HEK293 (cell line): ENCODE results near the gene ZCCHC3.

Experiments
- BCL11A ChIP-seq: fragments of 450-650 bp; formaldehyde crosslinking; IDR thresholded peaks from 2 replicates; pipeline ENCODE4 v1.5.1; 2016; ENCODE audit warnings: low read depth, missing biosample characterization, missing genetic modification characterization
- ZBTB10 ChIP-seq: fragments of 450-650 bp; formaldehyde crosslinking; IDR thresholded peaks from 2 replicates; pipeline ENCODE4 v1.5.1; 2016; ENCODE audit warnings: missing biosample characterization, missing genetic modification characterization
- ZBTB48 ChIP-seq: fragments of 450-650 bp; formaldehyde crosslinking; IDR thresholded peaks from 2 replicates; pipeline ENCODE4 v1.5.1; 2016; ENCODE audit warnings: missing biosample characterization, missing genetic modification characterization
- ZBTB8A ChIP-seq: fragments of 450-650 bp; formaldehyde crosslinking; IDR thresholded peaks from 2 replicates; pipeline ENCODE4 v1.5.1; 2016; ENCODE audit warnings: missing biosample characterization, missing genetic modification characterization
- ZFP37 ChIP-seq: fragments of 450-650 bp; formaldehyde crosslinking; IDR thresholded peaks from 2 replicates; pipeline ENCODE4 v1.5.1; 2016; ENCODE audit warnings: missing biosample characterization, missing genetic modification characterization
- ZNF16 ChIP-seq: fragments of 450-650 bp; formaldehyde crosslinking; IDR thresholded peaks from 2 replicates; pipeline ENCODE4 v1.5.1; 2016; ENCODE audit warnings: low read depth, missing biosample characterization, missing genetic modification characterization
- ZNF223 ChIP-seq: fragments of 450-650 bp; formaldehyde crosslinking; IDR thresholded peaks from 2 replicates; pipeline ENCODE4 v1.5.1; 2016; ENCODE audit warnings: missing biosample characterization, missing genetic modification characterization
- ZNF248 ChIP-seq: fragments of 450-650 bp; formaldehyde crosslinking; IDR thresholded peaks from 2 replicates; pipeline ENCODE4 v1.5.1; 2017; ENCODE audit warnings: missing biosample characterization, missing genetic modification characterization
- ZNF335 ChIP-seq: fragments of 450-650 bp; formaldehyde crosslinking; conservative IDR thresholded peaks from 2 replicates; pipeline ENCODE4 v1.5.1; 2016; ENCODE audit warnings: missing biosample characterization, missing genetic modification characterization
- ZNF341 ChIP-seq: fragments of 450-650 bp; formaldehyde crosslinking; IDR thresholded peaks from 2 replicates; pipeline ENCODE4; 2016; ENCODE audit warnings: low read depth, missing biosample characterization, missing genetic modification characterization
- ZNF350 ChIP-seq: fragments of 450-650 bp; formaldehyde crosslinking; IDR thresholded peaks from 2 replicates; pipeline ENCODE4 v1.5.0; 2017; ENCODE audit warnings: missing biosample characterization, mild to moderate bottlenecking, missing genetic modification characterization
- ZNF391 ChIP-seq: fragments of 450-650 bp; formaldehyde crosslinking; IDR thresholded peaks from 2 replicates; pipeline ENCODE4 v1.5.1; 2016; ENCODE audit warnings: low read depth, missing biosample characterization, missing genetic modification characterization, borderline replicate concordance
- ZNF426 ChIP-seq: fragments of 450-650 bp; formaldehyde crosslinking; IDR thresholded peaks from 2 replicates; pipeline ENCODE4 v1.5.1; 2017; ENCODE audit warnings: missing biosample characterization, missing genetic modification characterization, mild to moderate bottlenecking, inconsistent platforms, moderate library complexity
- ZNF433 ChIP-seq: fragments of 450-650 bp; formaldehyde crosslinking; IDR thresholded peaks from 2 replicates; pipeline ENCODE4 v1.5.1; 2016; ENCODE audit warnings: missing biosample characterization, missing genetic modification characterization, low read depth
- ZNF48 ChIP-seq: fragments of 450-650 bp; formaldehyde crosslinking; IDR thresholded peaks from 2 replicates; pipeline ENCODE4 v1.5.1; 2016; ENCODE audit warnings: missing biosample characterization, missing genetic modification characterization
- ZNF561 ChIP-seq: fragments of 450-650 bp; IDR thresholded peaks from 2 replicates; pipeline ENCODE4 v1.5.1; 2018; ENCODE audit warnings: missing biosample characterization, missing genetic modification characterization, borderline replicate concordance
- ZNF596 ChIP-seq: fragments of 450-650 bp; IDR thresholded peaks from 2 replicates; pipeline ENCODE4 v1.5.0; 2018; ENCODE audit warnings: missing biosample characterization, mild to moderate bottlenecking, missing genetic modification characterization, moderate library complexity
- ZNF600 ChIP-seq: fragments of 450-650 bp; formaldehyde crosslinking; IDR thresholded peaks from 2 replicates; pipeline ENCODE4 v1.5.1; 2016; ENCODE audit warnings: missing biosample characterization, missing genetic modification characterization
- ZNF621 ChIP-seq: fragments of 450-650 bp; formaldehyde crosslinking; IDR thresholded peaks from 2 replicates; pipeline ENCODE4 v1.5.1; 2017; ENCODE audit warnings: missing biosample characterization, missing genetic modification characterization
- ZNF660 ChIP-seq: fragments of 450-650 bp; IDR thresholded peaks from 2 replicates; pipeline ENCODE4 v1.5.1; 2018; ENCODE audit warnings: missing biosample characterization, mild to moderate bottlenecking, missing genetic modification characterization
- ZNF704 ChIP-seq: fragments of 450-650 bp; formaldehyde crosslinking; IDR thresholded peaks from 2 replicates; pipeline ENCODE4 v1.5.1; 2016; ENCODE audit warnings: missing biosample characterization, missing genetic modification characterization
- ZNF777 ChIP-seq: fragments of 450-650 bp; formaldehyde crosslinking; IDR thresholded peaks from 2 replicates; pipeline ENCODE4 v1.5.1; 2017; ENCODE audit warnings: missing biosample characterization, missing genetic modification characterization, borderline replicate concordance
- ZNF791 ChIP-seq: fragments of 450-650 bp; formaldehyde crosslinking; IDR thresholded peaks from 2 replicates; pipeline ENCODE4 v1.5.1; 2016; ENCODE audit warnings: missing biosample characterization, missing genetic modification characterization
- TF ChIP-seq, protein P1 (sequence below): fragments of 450-650 bp; formaldehyde crosslinking; optimal IDR thresholded peaks from 2 replicates; pipeline ENCODE3; 2016; ENCODE audit warnings: missing biosample characterization, mild to moderate bottlenecking, missing genetic modification characterization
- TF ChIP-seq, protein P2 (sequence below): fragments of 450-650 bp; formaldehyde crosslinking; IDR thresholded peaks from 2 replicates; pipeline ENCODE4 v1.5.1; 2016; ENCODE audit warnings: missing biosample characterization, missing genetic modification characterization, borderline replicate concordance
- TF ChIP-seq, protein P3 (sequence below): fragments of 450-650 bp; formaldehyde crosslinking; IDR thresholded peaks from 2 replicates; pipeline ENCODE4 v1.5.1; 2016; ENCODE audit warnings: missing biosample characterization, missing genetic modification characterization
- TF ChIP-seq, protein P4 (sequence below): fragments of 450-650 bp; formaldehyde crosslinking; IDR thresholded peaks from 2 replicates; pipeline ENCODE4 v1.5.1; 2016; ENCODE audit warnings: missing biosample characterization, missing genetic modification characterization

The ZCCHC3 gene

GRCh38 chr20:325045-325888, 27.9 kb downstream of the ZCCHC3 start, which contains the start of gene SOX12 (continued):
- TF ChIP-seq ZNF350 (tag by site-specific recombination) = no peak
- no peak for TF ChIP-seq ZNF621 (tag by site-specific recombination)
- TF ChIP-seq ZNF248 = no peak
- no peak for TF ChIP-seq ZNF777 (tag by site-specific recombination)
- 0 out of 2 replicates have a peak, but pooled peaks have one; percentile 24 for TF ChIP-seq ZNF561 (tag by site-specific recombination)
- peak; percentile 47 for TF ChIP-seq ZBTB8A (tag by site-specific recombination)
- peak; percentile 40; the same call in 1 of the 2 replicates for TF ChIP-seq ZNF596 (tag by site-specific recombination)
- TF ChIP-seq, protein P1, sequence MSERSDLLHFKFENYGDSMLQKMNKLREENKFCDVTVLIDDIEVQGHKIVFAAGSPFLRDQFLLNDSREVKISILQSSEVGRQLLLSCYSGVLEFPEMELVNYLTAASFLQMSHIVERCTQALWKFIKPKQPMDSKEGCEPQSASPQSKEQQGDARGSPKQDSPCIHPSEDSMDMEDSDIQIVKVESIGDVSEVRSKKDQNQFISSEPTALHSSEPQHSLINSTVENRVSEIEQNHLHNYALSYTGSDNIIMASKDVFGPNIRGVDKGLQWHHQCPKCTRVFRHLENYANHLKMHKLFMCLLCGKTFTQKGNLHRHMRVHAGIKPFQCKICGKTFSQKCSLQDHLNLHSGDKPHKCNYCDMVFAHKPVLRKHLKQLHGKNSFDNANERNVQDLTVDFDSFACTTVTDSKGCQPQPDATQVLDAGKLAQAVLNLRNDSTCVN (tag by site-specific recombination) = peak; percentile 33
- TF ChIP-seq ZNF433 = no peak
- TF ChIP-seq, protein P2, sequence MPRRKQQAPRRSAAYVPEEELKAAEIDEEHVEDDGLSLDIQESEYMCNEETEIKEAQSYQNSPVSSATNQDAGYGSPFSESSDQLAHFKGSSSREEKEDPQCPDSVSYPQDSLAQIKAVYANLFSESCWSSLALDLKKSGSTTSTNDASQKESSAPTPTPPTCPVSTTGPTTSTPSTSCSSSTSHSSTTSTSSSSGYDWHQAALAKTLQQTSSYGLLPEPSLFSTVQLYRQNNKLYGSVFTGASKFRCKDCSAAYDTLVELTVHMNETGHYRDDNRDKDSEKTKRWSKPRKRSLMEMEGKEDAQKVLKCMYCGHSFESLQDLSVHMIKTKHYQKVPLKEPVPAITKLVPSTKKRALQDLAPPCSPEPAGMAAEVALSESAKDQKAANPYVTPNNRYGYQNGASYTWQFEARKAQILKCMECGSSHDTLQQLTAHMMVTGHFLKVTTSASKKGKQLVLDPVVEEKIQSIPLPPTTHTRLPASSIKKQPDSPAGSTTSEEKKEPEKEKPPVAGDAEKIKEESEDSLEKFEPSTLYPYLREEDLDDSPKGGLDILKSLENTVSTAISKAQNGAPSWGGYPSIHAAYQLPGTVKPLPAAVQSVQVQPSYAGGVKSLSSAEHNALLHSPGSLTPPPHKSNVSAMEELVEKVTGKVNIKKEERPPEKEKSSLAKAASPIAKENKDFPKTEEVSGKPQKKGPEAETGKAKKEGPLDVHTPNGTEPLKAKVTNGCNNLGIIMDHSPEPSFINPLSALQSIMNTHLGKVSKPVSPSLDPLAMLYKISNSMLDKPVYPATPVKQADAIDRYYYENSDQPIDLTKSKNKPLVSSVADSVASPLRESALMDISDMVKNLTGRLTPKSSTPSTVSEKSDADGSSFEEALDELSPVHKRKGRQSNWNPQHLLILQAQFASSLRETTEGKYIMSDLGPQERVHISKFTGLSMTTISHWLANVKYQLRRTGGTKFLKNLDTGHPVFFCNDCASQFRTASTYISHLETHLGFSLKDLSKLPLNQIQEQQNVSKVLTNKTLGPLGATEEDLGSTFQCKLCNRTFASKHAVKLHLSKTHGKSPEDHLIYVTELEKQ (tag by site-specific recombination) = no peak
- TF ChIP-seq ZNF426 (tag by site-specific recombination) = no peak
- TF ChIP-seq ZNF48 (tag by site-specific recombination) = no peak
- TF ChIP-seq ZNF391 = 0 out of 2 replicates have a peak, but pooled peaks have one; percentile 8
- no peak for TF ChIP-seq ZNF341
- TF ChIP-seq ZBTB10 (tag by site-specific recombination) = peak; percentile 26; the same call in 1 of the 2 replicates
- no peak for TF ChIP-seq ZFP37 (tag by site-specific recombination)
- TF ChIP-seq ZNF791 (tag by site-specific recombination) = no peak
- TF ChIP-seq ZBTB48 (tag by site-specific recombination) = peak; percentile 90
- TF ChIP-seq ZNF335 (tag by site-specific recombination) = 0 out of 2 replicates have a peak, but pooled peaks have one; percentile 27
- no peak for TF ChIP-seq ZNF600
- TF ChIP-seq, protein P3, sequence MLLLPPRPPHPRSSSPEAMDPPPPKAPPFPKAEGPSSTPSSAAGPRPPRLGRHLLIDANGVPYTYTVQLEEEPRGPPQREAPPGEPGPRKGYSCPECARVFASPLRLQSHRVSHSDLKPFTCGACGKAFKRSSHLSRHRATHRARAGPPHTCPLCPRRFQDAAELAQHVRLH (tag by site-specific recombination) = no peak
- TF ChIP-seq BCL11A = no peak
- no peak for TF ChIP-seq ZNF704 (tag by site-specific recombination)
- TF ChIP-seq ZNF223 (tag by site-specific recombination) = no peak
- TF ChIP-seq, protein P4, sequence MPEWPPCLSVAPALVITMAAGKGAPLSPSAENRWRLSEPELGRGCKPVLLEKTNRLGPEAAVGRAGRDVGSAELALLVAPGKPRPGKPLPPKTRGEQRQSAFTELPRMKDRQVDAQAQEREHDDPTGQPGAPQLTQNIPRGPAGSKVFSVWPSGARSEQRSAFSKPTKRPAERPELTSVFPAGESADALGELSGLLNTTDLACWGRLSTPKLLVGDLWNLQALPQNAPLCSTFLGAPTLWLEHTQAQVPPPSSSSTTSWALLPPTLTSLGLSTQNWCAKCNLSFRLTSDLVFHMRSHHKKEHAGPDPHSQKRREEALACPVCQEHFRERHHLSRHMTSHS = no peak
- TF ChIP-seq ZNF16 (tag by site-specific recombination) = no peak
- peak; percentile 41; the same call in 1 of the 2 replicates for TF ChIP-seq ZNF660 (tag by site-specific recombination)
- TF ChIP-seq, all 188 proteins: peak for 28
